Posterior cingulate gyrus (tissue), 11 donors: ENCODE measurements around the gene EXOC5.

Source experiments
- DNase-seq, 10 donors: peaks; one replicate each; pipeline versions ENCODE4 v3.0.0 to v3.0.0-alpha.2; 2020 to 2021; ENCODE audit warnings: mixed read lengths in 3 of 10
- intact Hi-C: fragments of 100-400 bp; cut with DNase I; formaldehyde crosslinking; loops from one replicate; pipeline ENCODE4 v1.15.1; 2023

Gene EXOC5

GRCh38 chr14:57268161-57269069, at the start of gene EXOC5, which contains the start of gene AP5M1:
EXOC5 (minus strand) TSS chr14:57268905; CDS start chr14:57268648, 257 bp downstream.
AP5M1 (plus strand) TSS chr14:57268971; CDS start chr14:57269315, 344 bp downstream.
- intact Hi-C loops = loop anchor here (5.0 kb wide), 1 partner anchor 124 kb away; the partner anchor contains the start of gene NAA30
- DNase-seq = peak; percentile 83 to 99 (median 93)

- intact Hi-C loops = loop anchor here (1.0 to 2.0 kb wide), 3 partner anchors 657 to 826 kb away; no protein-coding TSS in a partner anchor
- peak in 9 of 10 donors; percentile 32 to 89 (median 70) for DNase-seq
Measured at GRCh38 chr14:57317248-57317833, 48.6 kb upstream of the EXOC5 start.

- intact Hi-C loops = no loop called here
- no peak for DNase-seq
Measured at GRCh38 chr14:57314396-57315089, 45.8 kb upstream of the EXOC5 start.

- intact Hi-C loops = no loop called here
- DNase-seq = no peak
Measured at GRCh38 chr14:57302883-57303282, 34.2 kb upstream of the EXOC5 start.

- no peak for DNase-seq
- intact Hi-C loops = no loop called here
Measured at GRCh38 chr14:57299511-57299910, 30.8 kb upstream of the EXOC5 start.

GRCh38 chr14:57297852-57298251, 29.1 kb upstream of the EXOC5 start:
- DNase-seq = no peak
- intact Hi-C loops = no loop called here

- intact Hi-C loops = no loop called here
- no peak for DNase-seq
Measured at GRCh38 chr14:57295239-57295638, 26.5 kb upstream of the EXOC5 start.

- intact Hi-C loops = no loop called here
Measured at GRCh38 chr14:57293866-57294837, 25.4 kb upstream of the EXOC5 start.

GRCh38 chr14:57291692-57292647, 23.3 kb upstream of the EXOC5 start:
- intact Hi-C loops = no loop called here
- DNase-seq = no peak

More at GRCh38 chr14:57293866-57294837, 25.4 kb upstream of the EXOC5 start:
- no peak for DNase-seq

GRCh38 chr14:57290751-57291150, 22.0 kb upstream of the EXOC5 start:
- intact Hi-C loops = no loop called here
- no peak for DNase-seq

- DNase-seq = no peak
- intact Hi-C loops = no loop called here
Measured at GRCh38 chr14:57287745-57288144, 19.0 kb upstream of the EXOC5 start.

- intact Hi-C loops = no loop called here
- no peak for DNase-seq
Measured at GRCh38 chr14:57277062-57277461, 8.4 kb upstream of the EXOC5 start.

- no peak for DNase-seq
- intact Hi-C loops = no loop called here
Measured at GRCh38 chr14:57275023-57275664, 6.4 kb upstream of the EXOC5 start.

- intact Hi-C loops = no loop called here
- DNase-seq = no peak
Measured at GRCh38 chr14:57274551-57274950, 5.8 kb upstream of the EXOC5 start.

GRCh38 chr14:57273236-57273635, 4.5 kb upstream of the EXOC5 start:
- intact Hi-C loops = no loop called here
- no peak for DNase-seq

GRCh38 chr14:57266065-57266464, 2.6 kb downstream of the EXOC5 start:
- intact Hi-C loops = loop anchor here (5.0 kb wide), 1 partner anchor 126 kb away; the partner anchor contains the start of gene NAA30

GRCh38 chr14:57262117-57262516, 6.6 kb downstream of the EXOC5 start:
- intact Hi-C loops = no loop called here
- no peak for DNase-seq

More at GRCh38 chr14:57266065-57266464, 2.6 kb downstream of the EXOC5 start:
- no peak for DNase-seq

GRCh38 chr14:57261604-57262003, 7.1 kb downstream of the EXOC5 start:
- intact Hi-C loops = no loop called here
- no peak for DNase-seq
